ENCODE data around the gene FSTL3.
"Not testable (repeated sequence)": the region's sequence is repeated elsewhere in the genome, so short reads cannot be mapped to it uniquely, and the experiment has no call there.

Gene FSTL3

DNA sequence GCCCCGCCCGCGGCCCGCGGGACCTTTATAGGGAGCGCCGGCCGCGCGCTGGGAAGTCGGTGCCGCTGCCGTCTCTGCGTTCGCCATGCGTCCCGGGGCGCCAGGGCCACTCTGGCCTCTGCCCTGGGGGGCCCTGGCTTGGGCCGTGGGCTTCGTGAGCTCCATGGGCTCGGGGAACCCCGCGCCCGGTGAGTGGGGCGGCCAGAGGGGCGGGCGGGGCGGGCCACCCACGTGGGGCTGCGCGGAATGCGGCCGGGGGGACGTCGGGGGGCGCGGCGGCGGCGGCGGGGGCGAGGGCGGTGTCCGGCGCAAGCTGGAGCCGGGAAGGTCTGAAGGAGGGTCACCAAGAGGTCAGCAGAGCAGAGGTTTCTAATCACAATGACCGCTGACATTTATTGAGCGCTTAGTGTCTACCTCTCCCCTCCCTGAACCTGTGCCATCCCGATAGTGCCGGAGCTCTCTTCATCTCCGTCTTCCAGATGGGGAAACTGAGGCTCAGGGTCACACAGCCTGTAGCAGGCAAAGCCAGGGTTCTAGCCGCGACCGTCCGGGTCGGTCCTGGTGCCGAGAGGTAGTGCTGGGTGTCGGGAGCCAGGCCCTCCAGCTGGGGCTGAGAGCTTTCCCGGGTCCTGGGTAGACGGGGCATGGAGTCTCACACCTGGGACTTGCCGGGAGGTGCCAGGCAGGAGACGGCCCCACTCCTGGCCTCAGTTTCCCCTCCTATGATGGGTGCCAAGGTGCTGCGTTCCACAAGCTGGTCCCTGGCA lies at the start of gene FSTL3:
Gene FSTL3 (plus strand): TSS at position 54 of the 767 bp plus-strand sequence. CDS start 32 bp downstream, at position 86.
- no peak for DNase-seq

DNA sequence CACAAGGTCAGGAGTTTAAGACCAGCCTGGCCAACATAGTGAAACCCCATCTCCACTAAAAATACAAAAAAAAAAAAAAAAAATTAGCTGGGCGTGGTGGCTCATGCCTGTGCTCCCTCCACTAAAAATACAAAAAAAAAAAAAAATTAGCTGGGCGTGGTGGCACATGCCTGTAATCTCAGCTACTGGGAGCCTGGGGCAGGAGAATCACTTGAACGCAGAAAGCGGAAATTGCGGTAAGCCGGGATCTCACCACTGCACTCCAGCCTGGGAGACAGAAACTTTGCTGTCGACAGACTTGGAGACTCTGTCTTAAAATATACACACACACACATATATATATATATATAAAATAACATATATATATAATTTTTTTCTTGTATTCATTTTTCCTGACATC lies 49.6 kb upstream of the FSTL3 start:
- not testable (repeated sequence) for DNase-seq

DNA sequence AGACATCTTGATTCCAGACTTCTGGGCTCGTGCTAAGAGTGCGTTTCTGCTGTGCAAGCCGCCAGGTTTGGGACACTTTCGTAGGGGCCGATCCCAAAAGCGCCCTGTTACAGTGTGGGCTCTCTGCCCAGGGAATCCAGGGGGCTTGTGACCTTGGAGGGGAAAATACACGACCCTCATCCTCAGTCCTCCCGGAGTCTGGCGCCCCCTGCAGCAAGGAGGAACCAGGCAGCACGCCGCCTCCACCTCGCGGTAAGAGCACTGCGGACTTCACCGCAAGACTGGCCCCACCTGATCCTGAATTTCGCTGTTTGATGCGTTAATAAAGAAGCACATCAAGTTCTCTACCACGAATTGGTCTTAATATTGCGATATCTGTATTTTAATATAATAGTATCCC lies 48.0 kb upstream of the FSTL3 start:
- DNase-seq = no peak

DNA sequence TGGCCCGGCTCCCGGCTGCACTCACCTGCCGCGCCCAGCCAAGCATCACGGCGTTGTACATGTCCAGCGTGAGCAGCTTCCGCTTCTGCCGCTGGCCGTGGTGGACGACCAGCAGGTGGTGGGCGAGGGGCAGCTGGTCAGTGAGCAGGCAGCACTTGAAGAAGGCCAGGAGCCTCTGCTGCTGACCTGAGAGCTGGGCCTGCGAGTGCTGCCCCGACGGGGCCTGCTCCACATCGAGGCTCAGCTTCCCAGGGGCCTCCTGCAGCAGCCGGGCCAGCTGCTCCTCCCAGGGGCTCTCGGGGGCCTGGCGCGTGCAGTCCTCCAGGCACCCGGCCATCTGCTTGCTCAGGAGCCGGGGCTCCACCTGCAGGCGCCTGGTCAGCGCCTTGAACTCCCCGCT lies 46.7 kb upstream of the FSTL3 start:
- peak; percentile 52 to 75 for DNase-seq

DNA sequence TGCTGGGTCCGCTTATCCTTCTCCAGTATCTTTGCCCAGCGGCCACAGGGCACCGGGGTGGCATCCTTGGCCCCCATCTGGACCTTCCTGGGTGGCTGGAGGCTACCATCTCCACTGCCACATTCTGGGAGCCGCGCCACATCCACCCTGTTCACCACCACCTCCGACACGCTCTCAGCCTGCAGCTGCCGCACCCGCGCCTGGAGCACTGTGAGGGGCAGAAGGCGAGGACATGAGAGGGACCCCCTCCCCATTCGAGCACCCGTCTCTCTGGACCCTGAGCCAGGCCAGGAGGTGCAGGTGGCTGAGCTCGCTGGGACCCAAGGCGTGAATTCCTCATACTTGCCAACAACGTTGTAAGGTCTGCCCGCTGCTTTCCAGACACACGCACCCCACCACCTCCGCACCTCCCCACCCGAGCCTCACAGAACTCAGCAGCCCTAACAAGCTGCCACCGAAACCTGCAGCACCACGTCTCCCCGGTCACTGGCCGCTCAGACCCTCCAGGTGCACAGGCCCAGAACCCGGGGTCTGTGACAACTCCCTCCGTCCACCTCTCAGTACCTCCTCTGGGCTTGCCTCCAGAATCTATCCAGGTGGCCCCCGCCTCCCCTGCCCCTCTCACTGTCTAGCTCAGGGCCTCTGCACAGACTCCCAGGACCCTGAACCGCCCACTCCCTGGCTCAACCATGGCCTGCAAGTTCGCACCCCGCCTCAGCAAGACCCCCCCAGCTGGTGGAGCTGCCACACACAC lies 46.1 kb upstream of the FSTL3 start:
- DNase-seq = no peak

DNA sequence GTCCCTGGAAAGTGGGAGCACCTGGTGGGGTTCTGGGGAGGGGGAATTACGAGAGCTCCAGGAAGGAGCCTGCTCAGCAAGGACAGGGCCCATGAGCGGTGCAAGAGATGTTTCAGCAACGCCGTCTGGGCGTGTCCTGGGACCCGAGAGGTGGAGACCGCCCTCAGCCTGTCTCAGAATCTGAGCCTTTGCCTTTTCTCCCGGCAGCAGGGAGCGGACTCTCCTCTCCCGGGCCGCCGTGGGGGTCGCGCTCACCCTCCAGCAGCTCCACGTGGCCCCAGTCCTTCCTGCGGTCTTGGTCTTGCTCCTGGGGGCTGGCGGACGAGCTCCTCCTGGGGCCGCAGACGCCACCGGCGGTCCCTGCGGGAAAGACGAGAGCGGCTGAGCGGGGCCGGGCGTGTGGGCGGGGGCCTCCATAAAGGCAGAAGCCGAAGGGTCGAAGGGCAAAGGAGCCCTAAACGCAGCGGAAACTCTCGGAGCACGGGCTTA lies 43.6 kb upstream of the FSTL3 start:
- DNase-seq = no peak

DNA sequence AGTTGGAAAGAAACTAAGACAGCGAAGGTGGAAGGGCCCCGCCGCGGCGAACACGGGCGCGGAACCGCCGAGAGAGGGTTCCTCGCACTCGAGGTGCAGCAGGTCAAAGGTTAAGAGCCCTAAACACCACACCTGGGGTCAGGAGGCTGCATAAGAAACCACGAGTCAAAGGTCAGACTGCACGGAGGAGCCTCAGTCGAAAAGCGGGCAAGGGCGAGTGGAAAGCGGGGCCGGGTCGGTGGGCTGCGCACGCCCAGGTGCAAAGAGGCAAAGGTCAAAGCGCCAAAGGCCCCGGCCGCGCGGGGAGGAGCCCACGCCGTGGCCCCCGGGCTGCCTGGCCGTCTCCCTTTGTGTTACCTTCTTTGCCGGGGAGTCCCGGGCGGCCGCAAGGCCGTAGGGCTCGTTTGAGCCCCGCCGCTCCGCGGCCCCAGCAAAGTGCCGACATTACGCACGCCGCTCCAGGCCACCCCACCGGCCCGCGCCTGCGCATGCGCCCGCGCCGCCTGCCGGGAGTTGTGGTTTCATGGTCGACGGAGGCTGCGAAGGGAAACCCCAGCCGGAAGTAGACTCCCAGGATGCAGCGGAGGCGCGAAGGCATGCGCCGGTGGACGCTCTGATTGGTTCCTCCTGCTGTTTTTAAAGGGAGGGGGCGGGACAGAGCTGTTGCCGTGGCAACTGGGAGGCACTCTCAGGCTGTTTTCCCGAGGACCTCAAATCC lies 43.0 kb upstream of the FSTL3 start, which contains the start of gene POLRMT:
Gene POLRMT (minus strand): TSS at position 470 of the 718 bp plus-strand sequence. CDS start 25 bp downstream, at position 445.
- peak; percentile 95 to 96 for DNase-seq

DNA sequence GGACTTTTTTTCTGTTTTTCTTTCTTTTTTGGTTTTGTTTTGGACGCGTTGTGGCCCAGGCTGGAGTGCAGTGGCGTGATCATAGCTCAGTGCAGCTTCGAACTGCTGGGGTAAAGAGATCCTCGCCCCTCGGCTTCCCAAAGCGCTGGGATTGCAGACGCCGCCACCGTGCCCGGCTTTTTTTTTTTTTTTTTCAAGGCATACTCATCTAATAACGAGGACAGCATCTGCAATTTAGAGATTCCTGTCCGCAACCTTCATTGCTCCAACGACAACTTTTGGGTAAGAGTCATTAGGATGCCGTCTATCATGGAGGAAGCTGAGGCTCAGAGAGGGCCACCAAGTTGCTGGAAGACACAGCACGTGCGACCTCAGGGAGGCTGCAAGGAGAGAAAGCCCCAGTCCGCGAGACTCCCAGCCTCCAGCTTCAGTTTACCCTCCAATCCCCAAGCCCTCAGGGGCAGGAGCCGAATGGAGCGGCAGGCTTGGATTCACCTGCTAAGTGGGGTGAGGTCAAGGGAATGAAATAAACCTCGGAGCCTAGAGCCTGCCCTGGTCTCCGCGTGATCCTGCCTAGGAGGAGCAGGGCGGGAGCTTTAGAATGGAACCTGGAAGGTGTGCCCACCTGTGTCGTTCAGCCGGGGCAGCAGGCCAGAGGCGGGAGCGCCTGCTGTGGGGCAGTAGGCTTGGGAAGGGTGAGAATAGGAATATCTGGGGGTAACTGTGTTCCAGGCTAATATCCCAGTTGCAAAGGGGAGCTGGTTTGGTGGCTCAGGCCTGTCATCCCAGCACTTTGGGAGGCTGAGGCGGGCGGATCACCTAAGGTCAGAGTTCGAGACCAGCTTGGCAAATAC lies 42.2 kb upstream of the FSTL3 start:
- no peak for DNase-seq

DNA sequence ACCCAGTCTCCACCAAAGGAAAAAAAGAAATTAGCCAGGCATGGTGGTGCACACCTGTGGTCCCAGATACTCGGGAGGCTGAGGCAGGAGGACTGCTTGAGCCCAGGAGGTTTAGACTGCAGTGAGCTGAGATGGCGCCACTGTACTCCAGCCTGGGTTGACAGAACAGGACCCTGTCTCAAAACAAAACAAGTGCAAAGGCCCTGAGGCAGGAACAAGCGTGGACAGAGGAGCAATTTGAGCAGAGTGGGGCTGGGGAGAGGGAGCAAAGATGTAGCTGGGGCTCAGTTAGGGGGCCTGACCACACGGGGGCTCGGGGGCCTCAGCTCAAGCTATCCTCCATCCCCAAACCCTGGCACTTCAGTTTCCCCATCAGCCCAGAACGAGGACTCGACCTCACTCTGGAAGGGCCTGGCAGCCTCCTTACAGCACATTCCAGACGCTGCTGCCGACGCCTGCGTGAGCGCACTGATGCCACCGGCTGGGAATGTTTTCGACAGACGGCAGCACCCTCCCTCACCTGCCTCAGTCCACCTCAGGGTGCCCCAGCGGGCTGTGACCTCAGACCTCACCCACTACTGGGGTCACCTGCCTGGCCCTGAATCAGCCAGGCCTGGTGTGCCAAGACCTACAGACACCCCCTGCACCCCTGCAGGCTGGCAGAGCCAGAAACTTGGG lies 41.1 kb upstream of the FSTL3 start:
- no peak for DNase-seq

DNA sequence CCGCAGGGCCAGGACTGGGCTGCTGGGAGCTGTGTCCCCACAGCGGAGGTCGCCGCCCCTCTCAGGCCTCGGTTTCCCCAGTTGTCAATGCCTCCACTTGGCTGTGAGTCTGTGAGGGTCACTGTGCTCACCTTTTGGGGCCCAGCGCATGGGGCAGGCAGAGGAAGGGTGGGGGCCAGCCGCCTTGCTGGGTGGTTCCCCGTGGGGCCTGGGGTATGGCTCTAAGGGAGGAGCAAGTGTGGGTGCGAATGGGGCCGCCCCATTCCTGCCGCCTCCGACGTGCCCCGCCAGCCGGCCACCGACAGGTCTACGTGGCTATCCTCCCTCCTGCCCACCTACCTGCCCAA lies 37.3 kb upstream of the FSTL3 start:
- no peak for DNase-seq

DNA sequence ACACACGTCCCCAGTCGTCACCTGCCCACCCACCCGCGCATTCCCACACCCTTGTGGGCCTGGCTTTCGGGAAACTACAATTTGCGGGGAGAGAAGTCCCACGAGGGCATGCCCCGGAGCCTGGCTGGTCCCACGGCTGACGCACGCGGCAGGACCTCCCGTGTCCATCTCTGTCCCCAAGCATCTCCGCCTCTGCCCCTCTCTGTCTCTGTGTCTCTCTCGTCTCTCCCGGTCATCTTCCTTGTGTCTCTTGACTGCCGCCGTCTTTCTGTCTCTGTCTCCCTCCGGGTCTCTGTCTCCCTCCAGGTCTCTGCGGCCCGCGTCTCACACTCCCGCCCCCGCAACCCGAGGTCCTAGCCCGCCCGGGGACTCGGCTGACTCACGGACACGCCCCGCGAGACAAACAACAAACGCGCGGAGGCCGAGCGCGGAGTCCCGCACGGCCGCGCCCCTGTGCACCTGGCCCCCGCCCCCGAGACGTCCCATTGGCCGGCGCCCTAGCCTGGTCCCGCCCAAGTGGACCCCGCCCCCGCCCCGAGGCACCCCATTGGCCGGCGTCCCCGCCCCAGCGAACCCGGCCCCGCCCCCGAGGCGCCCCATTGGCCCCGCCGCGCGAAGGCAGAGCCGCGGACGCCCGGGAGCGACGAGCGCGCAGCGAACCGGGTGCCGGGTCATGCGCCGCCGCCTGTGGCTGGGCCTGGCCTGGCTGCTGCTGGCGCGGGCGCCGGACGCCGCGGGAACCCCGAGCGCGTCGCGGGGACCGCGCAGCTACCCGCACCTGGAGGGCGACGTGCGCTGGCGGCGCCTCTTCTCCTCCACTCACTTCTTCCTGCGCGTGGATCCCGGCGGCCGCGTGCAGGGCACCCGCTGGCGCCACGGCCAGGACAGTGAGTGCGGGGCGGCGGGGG lies 36.7 kb upstream of the FSTL3 start, which contains the start of gene FGF22:
Gene FGF22 (plus strand): TSS at position 627 of the 908 bp plus-strand sequence. CDS start 47 bp downstream, at position 674.
- peak; percentile 63 to 89 for DNase-seq

DNA sequence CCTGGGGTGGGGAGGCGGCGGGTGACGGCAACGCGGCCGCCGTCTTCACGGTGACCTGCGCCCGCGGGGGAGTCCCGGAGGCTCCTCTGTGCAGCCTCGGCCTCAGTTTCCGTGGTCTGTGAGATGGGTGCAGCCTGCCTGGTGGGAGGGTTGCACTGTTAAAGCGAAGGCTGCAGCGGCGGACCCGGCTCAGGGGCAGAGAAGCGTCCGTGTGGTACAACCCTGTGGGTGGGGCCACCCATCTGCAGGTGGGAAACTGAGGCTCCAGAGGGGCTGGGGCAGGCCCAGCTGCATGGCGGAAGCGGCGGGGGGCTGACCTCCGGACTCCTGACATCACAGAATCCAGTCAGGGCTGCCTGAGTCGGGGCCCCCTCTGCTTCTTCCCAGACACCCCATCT lies 36.0 kb upstream of the FSTL3 start:
- no peak for DNase-seq

DNA sequence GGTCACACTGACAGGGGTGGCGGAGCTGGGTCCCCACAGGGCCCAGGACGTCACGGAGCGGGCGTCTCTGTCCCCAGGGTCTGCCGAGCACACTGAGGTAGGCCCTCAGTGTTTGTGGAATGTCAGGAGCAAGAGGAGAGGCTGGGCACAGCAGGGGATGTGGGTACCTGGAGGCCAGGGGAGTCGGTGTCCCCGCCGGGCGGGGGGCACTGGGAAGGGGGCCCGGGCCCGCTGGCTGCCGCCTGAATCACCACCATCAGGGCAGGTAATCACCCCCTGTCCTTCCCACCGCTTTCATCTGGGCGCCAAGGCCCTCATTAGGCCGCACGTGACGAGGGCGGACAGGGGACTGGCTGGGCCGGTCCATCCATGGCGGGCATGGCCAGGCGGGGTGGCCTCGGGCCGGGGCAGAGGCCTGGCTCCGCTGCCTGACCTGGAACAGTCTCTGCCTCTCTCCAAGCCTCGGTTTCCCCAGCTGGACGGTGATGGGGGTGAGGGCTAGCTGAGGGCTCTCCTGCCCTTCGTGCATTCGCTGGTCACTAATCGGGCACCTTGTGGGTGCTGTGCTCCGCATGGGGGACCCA lies 35.5 kb upstream of the FSTL3 start:
- DNase-seq = no peak

DNA sequence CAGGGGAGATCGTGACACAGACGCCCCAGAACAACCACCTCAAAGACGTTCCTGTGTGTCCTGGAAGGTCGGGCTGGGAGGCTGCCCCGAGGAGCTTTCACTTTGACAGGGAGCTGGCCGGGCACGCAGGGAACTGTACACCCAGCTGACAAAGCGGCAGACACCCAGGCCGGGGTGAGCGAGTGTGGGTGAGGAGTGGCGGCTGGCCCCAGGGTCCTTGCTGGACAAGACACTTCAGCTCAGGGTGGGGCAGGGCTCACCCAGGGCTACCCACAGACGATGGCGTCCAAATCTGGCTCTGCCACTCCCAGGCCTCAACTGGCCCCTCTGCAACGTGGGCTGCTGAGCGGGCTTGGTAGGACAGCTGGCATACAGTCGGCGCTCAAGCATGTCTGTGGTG lies 34.5 kb upstream of the FSTL3 start:
- DNase-seq = no peak

DNA sequence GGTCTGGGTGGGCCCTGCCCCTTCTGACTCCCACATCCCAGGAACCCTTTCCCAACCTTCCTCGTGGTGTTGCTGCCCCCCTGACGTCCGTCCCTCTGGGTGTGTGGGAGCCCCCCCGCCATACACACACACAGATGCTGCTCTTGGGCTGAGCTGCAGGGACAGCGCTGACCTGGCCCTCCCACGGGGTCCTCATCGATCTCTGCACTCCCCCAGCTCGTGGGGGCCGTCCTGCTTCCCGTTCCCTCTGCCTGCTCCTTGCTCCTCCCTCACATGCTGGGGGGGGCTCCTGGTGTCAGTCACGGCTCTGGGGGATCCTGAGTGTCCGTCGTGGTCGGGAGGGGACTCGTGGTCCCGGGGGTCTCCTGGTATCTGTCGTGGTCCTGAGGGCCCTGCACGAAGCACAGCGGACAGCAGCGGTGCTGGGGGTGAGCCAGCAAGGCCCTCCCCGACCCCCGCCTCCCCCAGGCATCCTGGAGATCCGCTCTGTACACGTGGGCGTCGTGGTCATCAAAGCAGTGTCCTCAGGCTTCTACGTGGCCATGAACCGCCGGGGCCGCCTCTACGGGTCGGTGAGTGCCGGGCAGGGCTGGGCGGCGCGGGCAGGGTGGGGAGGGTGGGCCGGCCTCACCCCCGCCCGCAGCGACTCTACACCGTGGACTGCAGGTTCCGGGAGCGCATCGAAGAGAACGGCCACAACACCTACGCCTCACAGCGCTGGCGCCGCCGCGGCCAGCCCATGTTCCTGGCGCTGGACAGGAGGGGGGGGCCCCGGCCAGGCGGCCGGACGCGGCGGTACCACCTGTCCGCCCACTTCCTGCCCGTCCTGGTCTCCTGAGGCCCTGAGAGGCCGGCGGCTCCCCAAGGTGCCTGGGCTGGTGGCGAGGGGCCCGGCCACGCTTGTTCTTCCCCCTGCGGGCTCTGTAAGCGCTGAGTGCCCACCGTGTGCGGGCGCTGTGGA lies 33.1 kb upstream of the FSTL3 start:
- DNase-seq = no peak

DNA sequence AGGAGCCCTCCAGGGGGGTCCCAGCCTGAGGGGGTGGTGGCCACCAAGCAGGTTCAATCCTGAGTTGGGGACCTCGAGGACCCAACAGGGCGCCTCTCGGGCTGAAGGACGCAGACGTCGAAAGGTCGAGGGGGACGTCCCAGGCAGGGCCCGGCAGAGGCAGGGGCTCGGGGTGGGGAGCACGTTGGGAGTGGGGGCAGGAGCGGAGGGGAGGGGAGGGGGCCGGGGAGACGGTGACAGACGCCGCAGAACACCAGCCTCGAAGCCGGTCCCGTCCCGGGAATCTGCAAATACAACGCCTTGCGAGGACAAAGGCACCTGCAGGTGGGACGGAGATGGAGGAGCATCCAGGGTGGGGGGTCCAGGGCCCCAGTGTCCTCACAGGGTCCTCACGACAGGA lies 32.5 kb upstream of the FSTL3 start:
- DNase-seq = no peak

DNA sequence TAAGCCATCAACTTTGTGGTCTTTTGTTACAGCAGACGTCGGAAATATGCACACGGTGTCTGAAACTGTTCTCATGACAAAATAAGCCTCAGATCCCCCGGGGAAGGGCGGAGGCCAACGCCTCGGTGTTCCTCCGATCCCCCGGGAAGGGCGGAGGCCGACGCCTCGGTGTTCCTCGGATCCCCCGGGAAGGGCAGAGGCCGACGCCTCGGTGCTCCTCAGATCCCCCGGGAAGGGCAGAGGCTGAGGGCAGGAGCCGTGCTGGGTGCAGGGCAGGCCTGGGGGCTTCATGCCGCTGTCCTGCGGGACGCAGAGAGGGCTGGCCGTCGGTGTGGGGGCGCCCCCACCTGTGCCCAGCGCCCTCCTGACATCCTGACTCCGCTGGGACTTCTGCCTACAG lies 31.8 kb upstream of the FSTL3 start:
- DNase-seq = no peak

DNA sequence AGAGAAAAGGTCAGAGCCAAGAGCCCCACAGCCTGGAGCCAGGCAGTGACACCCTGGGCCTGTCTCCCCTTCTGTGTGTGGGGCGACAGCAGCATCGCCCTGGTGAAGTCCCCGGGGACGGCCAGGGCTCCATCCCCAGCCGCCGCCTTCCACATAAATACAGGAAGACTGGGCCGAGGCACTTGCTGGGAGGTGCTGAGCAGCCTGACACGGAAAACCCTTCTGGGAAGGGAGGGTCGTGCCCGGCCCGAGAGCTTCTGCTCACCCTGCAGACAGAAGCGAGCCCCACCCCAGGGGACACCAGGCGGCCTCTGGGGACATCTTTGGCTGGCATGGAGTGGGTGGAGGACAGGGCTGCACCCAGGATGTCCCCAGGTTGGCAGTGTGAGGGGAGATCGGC lies 31.4 kb upstream of the FSTL3 start:
- DNase-seq = no peak

Measured in SHP77 (cell line).